ENCODE results near the gene OLFML2A. TPM values are rescaled to one million over a fixed set of nuclear protein-coding genes. Genes with fewer than 3 reads are reported as not detected.
A peak's percentile ranks its signal among the peaks of the same experiment; 100 is the strongest.

OLFML2A gene
- total RNA-seq, 1 experiment from 2014 or later: 12.0 TPM

DNA sequence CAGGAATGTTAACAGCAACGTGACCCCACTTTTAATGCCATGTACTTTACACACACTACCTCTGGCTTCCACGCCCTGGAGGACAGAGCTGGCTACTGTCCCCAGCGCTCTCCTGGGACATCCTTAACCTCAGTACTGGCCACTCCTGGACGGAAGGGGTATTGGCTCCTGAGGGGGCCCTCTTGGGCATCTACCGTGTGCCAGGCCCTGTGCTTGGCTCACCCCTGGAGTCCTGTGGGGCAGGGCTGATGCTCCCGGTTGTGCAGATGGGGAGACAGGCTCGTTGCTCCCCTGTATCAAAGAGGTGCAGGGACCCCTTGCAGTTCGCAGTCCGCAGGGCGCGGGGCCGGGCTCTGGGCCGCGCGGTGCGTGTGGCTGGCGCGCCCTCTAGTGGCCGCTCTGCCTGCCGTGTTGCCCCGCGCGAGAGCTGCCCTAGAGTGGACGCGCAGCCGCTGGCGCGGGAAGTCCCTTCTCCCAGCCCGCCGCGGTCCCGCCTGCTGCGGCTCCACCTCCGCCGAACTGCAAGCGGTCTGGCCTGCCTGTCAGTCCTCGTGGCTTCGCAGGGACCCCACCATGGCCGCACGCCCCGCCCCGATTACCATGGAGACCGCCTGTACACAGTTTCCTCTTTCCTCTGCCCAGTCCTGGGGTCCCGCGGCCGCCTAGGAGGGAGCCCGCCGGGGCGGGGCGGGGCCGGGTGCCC, 76.0 kb downstream of the OLFML2A start, which contains the start of gene WDR38:
Gene WDR38 (plus strand): TSS at position 632 of the 703 bp plus-strand sequence. CDS start 72 bp downstream, outside the sequence.
- peak; percentile 88 for DNase-seq (ENCODE audit: low spot score)

DNA sequence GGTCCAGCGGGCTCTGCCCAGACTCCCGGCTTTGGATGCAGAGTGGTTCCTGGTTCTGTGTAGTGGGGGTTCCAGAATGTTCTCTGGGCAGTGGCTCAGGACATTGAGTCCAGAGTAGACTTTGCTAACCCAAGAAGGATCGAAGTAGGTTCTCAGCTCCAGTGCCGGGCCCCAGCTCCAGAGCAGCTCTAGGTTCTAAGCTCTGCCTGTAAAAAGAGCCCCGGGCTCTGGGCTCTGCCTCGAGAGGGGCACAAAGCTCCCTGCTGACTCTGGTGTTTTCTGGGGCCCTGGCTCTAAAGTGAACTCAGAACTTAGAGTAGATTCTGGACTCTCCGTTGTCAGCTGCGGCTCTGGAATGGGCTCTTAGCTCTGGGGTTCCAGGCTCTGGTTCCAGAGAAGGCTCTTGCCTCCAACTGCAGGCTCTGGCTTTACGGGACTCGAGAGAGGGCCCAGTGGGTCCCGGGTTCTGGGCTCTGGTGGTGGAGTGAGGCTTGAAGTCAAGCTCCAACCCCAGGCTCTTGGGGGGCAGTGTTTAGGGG, 76.7 kb downstream of the OLFML2A start:
- DNase-seq (ENCODE audit: low spot score): no peak

DNA sequence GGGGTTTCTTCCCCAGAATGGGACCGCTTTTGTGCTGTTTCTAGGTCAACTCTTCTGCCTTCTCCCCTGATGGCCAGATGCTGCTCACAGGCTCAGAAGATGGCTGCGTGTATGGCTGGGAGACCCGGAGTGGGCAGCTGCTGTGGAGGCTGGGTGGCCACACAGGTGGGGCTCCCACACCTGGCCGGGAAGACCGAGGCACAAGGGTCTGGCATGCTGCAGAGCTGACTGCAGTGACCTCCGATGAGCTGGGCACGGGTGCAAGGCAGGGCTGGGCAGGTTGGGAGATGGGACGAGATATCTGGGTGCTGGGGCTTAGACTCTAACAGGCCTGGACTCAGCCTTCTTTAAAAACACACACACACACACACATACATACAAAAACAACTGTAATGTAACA, 77.2 kb downstream of the OLFML2A start:
- no peak for DNase-seq (ENCODE audit: low spot score)

DNA sequence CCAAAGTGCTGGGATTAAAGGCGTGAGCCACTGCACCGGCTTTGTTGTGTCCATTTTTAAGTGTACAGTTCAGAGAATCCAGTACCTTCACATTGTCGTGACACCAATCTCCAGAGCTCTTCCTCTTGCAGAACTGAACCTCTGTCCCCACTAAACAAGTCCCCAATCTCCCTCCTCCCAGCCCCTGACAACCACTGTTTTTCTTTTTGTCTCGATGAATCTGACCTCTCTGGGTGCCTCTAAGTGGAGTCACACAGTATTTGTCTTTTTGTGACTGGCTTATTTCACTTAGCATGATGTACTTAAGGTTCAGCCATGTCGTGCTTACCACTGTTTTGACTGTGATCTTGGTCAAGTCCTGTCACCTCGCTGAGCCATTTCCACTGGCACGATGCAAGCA, 77.9 kb downstream of the OLFML2A start:
- DNase-seq (ENCODE audit: low spot score): no peak

DNA sequence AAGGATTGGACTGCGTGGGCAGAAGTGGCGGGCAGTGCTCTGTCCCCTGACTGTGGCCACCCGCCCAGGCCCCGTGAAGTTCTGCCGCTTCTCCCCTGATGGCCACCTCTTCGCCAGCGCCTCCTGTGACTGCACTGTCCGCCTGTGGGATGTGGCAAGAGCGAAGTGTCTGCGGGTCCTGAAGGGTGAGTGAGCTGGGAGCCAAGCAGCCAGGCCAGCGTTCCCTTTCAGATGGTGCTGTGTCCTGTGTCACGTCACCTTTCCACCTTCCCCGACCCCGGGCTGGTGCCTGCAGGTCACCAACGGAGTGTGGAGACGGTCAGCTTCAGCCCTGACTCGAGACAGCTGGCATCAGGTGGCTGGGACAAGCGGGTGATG, 78.6 kb downstream of the OLFML2A start:
- no peak for DNase-seq (ENCODE audit: low spot score)

DNA sequence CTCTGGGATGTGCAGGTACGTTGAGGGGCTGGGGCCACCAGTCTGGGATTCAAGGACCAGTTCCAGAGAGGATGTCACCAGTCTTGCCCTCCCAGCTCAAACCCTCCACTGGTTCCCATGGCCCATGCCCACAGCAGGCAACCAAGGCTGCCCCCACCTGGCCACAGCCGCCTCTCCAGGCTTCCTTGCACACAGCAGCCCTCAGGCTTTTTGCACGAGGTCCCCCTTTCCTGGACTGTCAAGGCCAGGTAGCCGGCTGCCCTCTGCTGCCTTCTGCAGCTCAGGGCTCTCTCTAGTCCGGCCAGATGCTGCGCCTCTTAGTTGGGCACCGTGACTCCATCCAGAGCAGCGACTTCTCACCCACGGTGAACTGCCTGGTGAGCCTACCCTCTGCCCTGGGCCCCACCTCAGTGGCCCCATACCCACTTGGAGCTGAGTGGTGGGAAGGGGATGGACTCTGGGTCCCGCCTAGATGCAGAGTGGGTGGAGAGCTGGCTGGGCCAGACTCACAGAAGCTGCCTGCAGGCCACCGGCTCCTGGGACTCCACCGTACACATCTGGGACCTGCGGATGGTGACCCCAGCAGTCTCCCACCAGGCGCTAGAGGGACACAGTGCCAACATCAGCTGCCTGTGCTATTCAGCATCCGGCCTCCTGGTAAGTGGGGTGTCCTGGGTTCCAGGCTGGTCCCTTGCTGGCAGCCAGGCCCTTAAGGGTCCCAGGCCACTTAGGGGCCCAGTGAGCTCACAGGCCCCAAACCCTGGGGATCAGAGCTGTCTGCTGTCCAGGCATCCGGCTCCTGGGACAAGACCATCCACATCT, 79.2 kb downstream of the OLFML2A start:
- peak; percentile 47 for DNase-seq (ENCODE audit: low spot score)

DNA sequence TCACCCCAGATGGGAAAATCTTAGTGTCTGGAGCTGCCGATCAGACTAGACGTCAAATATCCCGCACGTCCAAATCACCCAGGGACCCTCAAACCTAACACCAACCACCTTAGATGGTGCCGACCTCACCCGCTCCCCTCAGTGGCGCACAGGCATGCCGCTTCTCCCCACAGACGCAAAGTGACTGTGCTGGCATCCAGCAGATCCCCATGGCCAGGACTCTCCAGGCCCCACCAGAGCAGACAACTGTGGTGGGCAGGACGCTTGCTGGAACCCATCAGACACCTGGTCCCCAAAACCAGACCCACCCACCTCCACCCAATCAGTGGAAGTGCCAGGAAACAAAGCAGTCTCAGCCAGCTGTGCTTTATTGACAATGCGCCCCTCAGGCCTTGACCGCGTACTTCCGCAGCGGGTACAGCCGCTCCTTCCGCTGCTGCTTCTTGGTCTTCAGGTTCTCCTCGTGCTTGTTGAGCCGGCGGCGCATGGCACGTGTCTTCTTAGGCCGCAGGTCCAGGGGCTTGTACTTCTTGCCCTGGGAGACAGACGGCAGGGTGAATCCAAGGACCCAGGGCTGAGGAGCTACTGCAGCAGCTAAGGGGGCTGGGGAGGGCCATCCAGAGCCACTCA, 80.7 kb downstream of the OLFML2A start:
- DNase-seq (ENCODE audit: low spot score): no peak

DNA sequence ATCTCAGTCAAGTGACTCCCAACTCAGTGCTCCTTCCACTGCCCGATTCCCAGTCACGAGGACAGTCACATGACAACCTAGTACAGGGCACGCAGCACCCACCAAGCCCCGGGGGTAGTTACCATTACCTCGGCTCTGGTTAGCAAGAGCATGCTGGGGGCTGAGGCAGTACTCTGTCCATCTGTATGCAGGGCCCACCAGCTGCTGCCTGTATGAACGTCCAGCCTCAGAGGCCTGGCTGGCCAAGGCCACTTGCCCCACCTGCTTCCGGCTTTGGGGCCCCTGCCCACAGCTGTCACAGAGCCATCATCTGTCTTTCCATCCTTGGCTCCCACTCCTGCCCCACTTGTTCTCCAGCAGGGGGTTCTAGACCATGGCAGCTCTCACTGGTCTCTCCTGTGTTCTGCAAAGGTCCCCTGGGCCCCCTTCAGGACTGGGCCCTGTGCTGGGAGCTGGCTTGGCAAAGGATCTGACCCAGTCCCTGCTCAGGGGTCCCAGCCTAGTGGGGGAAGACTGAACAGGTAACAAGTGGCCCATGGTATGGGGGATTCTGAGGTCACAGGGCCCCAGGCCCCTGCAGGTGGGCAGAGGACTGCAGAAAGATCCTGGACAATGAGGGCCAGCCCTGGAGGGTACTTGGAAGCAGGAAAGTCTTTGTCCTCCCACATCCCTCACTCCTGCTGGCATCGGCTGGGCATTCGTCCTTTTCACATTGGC, 81.6 kb downstream of the OLFML2A start:
- no peak for DNase-seq (ENCODE audit: low spot score)

DNA sequence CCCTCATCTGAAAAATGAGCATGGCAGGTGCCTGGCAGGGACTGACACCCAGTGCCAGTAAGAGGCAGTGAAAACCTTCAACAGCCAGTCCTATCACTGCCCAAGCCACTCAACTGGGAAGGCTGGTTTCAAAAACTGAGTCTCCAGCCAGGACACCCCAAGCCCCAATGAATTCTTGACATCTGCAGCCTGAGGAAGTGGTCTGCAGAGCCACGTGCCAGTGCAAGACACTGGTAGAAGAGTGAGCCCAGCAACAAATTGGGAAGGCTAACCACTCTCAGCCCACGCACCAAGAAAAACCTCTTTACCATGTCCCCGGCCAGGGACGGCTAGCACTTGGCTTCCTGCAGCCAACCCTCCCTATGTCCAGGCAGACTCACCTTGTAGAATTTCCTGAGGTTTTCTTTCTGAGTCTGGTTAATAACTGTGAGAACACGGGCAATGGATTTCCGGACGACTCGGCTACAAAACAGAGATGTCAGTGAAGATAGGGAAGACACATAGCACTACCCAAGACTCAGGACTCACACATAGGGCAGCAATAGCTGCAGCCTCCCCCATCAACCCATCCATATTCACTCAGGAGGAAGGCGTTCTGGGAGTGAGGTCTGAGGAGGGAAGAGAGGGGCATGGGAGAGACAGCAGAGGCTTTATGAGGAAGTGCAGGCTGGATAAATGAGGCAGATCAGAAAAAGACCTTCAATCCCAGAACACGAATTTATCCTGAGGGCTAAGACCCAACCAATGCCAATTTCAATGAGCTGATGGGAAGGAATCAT, 83.1 kb downstream of the OLFML2A start:
- no peak for DNase-seq (ENCODE audit: low spot score)

DNA sequence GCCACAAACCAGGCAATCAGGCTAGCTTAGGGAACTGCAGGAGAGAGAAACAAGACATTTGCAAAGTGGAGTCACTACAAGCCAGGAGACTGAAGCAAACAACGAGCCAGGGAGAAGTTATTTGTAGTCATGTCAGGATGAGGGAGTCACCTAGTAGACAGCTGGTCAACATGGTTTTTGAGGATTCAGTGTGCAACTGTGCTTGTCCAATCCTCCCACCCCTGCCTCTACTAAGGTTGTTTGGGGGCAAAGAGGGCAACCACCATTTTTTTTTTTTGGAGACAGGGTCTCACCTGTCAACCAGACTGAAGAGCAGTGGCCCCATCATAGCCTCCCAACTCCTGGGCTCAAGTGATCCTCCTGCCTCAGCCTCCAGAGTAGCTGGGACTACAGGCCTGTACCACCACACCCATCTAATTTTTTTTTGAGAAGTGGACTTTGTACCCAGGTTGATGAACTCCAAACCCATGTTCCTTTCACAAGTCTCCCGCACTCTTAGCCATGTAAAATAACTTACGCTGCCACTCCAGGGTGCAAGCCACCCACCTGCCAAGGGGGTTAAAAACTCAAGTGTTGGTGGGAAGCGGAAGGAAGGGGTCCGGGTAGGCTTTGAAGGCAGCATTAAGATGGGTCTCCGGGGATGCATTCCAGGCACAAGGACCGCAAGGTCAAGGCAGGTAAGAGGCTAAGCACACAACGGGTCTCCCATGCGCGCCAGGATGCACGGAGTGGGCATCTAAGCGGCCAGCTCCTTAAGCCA, 83.8 kb downstream of the OLFML2A start:
- DNase-seq (ENCODE audit: low spot score): no peak

DNA sequence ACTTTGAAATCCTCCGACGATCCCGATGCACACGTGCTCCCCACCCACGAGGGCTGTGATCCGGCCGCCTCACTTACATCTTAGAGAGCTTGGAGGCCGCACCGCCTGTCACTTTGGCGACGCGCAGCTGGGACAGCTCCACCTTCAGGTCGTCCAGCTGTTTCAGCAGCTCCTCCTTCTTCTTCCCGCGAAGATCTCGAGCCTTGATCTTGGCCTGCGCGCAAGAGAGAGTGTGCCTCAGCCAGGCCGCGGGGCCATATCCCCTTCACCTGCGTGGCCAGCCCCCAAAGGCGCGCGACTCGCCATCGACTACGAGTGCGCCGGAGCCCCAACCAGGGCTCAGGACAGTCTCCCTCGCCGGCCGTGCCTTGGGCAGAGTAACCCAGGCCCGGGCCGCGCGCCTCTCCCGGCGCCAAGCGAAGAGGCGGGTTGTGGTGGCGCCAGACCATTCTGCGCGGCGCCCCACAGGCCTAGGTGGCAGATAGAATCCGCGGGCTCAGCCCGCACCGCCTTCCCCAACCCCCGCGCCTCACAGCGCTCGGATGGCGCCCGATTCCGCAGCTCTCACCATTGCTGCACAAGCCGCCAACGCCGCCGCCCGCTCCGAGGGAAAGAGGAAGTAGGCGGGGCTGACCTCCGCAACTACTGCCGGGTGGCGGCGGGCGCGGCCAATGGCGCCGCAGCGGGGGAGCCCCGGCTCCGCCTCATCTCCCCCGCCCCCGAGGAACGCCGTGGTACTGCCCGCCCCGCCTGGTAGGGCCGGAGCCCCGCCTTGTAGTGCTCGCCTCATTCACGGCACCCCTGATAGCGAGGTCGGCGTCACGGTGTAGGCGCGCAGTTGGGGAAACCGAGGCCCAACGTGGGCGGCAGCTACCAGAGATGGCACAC, 84.7 kb downstream of the OLFML2A start, which contains the start of the genes ARPC5L and RPL35:
Gene ARPC5L (plus strand): TSS at position 789 of the 888 bp plus-strand sequence. CDS start 7,161 bp downstream, outside the sequence.
Gene RPL35 (minus strand): TSS at position 616 of the 888 bp plus-strand sequence. CDS start 45 bp downstream, at position 571.
- DNase-seq (ENCODE audit: low spot score): peak; percentile 92

DNA sequence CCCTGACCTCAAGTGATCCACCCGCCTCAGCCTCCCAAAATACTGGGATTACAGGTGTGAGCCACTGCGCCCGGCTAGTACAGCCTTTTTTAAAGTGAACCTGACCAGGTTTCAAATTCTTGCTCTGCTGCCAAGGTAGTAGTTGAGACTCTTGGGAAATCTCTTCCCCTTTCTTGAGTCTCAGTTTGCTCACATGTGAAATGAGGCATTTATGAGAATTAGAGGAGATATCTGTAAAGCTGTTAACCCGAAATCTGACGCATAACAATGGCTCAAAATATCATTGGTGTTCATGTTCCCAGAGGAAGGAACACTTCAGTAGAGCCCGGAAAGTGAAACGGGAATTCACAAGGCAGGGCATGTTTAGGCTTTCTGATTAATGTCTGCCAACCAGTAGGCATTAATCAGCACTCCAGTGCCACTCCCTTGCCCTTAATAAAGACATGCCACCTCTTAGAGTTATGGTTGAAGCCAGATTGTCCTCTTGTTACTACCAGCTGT, 86.5 kb downstream of the OLFML2A start:
- DNase-seq (ENCODE audit: low spot score): peak; percentile 76

Other genes starting within 250 kb of the OLFML2A start
- gene NR6A1, start 5.8 kb upstream of the OLFML2A start, total RNA-seq (2014; rRNA removed; shearing (Covaris generic)): 0.28 and 1.2 TPM in 2 replicates
- not detected in 2 replicates for gene WDR38, start 76.3 kb downstream of the OLFML2A start, total RNA-seq (2014; rRNA removed; shearing (Covaris generic))
- 2,941 and 5,977 TPM in 2 replicates for gene RPL35, start 84.8 kb downstream of the OLFML2A start, total RNA-seq (2014; rRNA removed; shearing (Covaris generic))
- gene ARPC5L, start 85.0 kb downstream of the OLFML2A start, total RNA-seq (2014; rRNA removed; shearing (Covaris generic)): 61.5 and 62.1 TPM in 2 replicates
- 19.3 and 24.3 TPM in 2 replicates for gene GOLGA1, start 163.9 kb downstream of the OLFML2A start, total RNA-seq (2014; rRNA removed; shearing (Covaris generic))

Data from A172 (cell line).